Measurements from ENCODE around the gene RANBP10. TPM values are rescaled to one million over a fixed set of nuclear protein-coding genes. Genes with fewer than 3 reads are reported as not detected.

The RANBP10 gene
- total and polyA plus RNA-seq, 7 experiments from 2014 or later, result 9.3 to 26.6 (median 23.8) TPM

- intact Hi-C loops (cut with micrococcal nuclease), result no loop called here
- H3K36me3 ChIP-seq (ENCODE audit: control insufficient read depth in 2 of 3, insufficient read depth in 3 of 3, low read length in 3 of 3), result no peaks in the 10 kb centered on the region
- H3K4me3 ChIP-seq (ENCODE audit: low read length), result no peak overlapping the region
- peaks cover 18 to 45% (median 33%) of the 10 kb centered on the region in 7 donors for H3K4me1 Mint-ChIP-seq
- H3K4me3 Mint-ChIP-seq, result no peak overlapping the region
- DNase-seq (no peak), ATAC-seq (no peak)
- no peaks in the 10 kb centered on the region for H3K9me3 Mint-ChIP-seq
- H3K4me1 ChIP-seq (ENCODE audit: control insufficient read depth in 2 of 2, insufficient read depth in 2 of 2, low read length in 2 of 2), result peaks cover 14 to 15% of the 10 kb centered on the region in 2 donors
- no peak overlapping the region for H3K27ac Mint-ChIP-seq
- H3K27me3 Mint-ChIP-seq, result no peaks in the 10 kb centered on the region
- peaks cover 0 to 11% (median 0%) of the 10 kb centered on the region in 5 donors for H3K36me3 Mint-ChIP-seq
- ChIA-PET CTCF (no interaction called here), POLR2A (no interaction called here)
- no peaks in the 10 kb centered on the region for H3K9me3 ChIP-seq (ENCODE audit: control insufficient read depth in 2 of 3, low read length in 3 of 3)
- H3K27me3 ChIP-seq (ENCODE audit: control insufficient read depth in 2 of 2, insufficient read depth in 2 of 2, low read length in 2 of 2), result no peaks in the 10 kb centered on the region
- no peak overlapping the region for H3K27ac ChIP-seq (ENCODE audit: low read depth, low read length)
Measured at GRCh38 chr16:67707790-67708189, 98.6 kb downstream of the RANBP10 start.

- no peaks in the 10 kb centered on the region for H3K27me3 Mint-ChIP-seq
- Histone ChIP-seq H3K27me3 (ENCODE audit: control insufficient read depth in 2 of 2, insufficient read depth in 2 of 2, low read length in 2 of 2) (no peaks in the 10 kb centered on the region), H3K27ac (ENCODE audit: low read depth, low read length) (no peak overlapping the region), H3K4me3 (ENCODE audit: low read length) (no peak overlapping the region), H3K4me1 (ENCODE audit: control insufficient read depth in 2 of 2, insufficient read depth in 2 of 2, low read length in 2 of 2) (peaks cover 14 to 16% of the 10 kb centered on the region in 2 donors), H3K9me3 (ENCODE audit: control insufficient read depth in 2 of 3, low read length in 3 of 3) (no peaks in the 10 kb centered on the region), H3K36me3 (ENCODE audit: control insufficient read depth in 2 of 3, insufficient read depth in 3 of 3, low read length in 3 of 3) (no peaks in the 10 kb centered on the region)
- no peaks in the 10 kb centered on the region for H3K9me3 Mint-ChIP-seq
- ATAC-seq (no peak), DNase-seq (no peak)
- CTCF ChIA-PET, result no interaction called here
- H3K27ac Mint-ChIP-seq, result no peak overlapping the region
- POLR2A ChIA-PET, result no interaction called here
- H3K4me1 Mint-ChIP-seq, result peaks cover 19 to 45% (median 35%) of the 10 kb centered on the region in 7 donors
- H3K36me3 Mint-ChIP-seq, result peaks cover 0 to 11% (median 0%) of the 10 kb centered on the region in 5 donors
- intact Hi-C loops (cut with micrococcal nuclease), result no loop called here
- no peak overlapping the region for H3K4me3 Mint-ChIP-seq
Measured at GRCh38 chr16:67707210-67707609, 99.2 kb downstream of the RANBP10 start.

- no peaks in the 10 kb centered on the region for H3K27me3 ChIP-seq (ENCODE audit: control insufficient read depth in 2 of 2, insufficient read depth in 2 of 2, low read length in 2 of 2)
- ChIA-PET CTCF (no interaction called here), POLR2A (interaction anchor here (0.5 to 0.8 kb wide), 3 partner anchors 15 to 1558 kb away, joined by 3 to 4 read pairs (median 3); partner anchors contain the start of gene GFOD2)
- H3K27ac ChIP-seq (ENCODE audit: low read depth, low read length), result no peak overlapping the region
- peaks cover 14 to 16% of the 10 kb centered on the region in 2 donors for H3K4me1 ChIP-seq (ENCODE audit: control insufficient read depth in 2 of 2, insufficient read depth in 2 of 2, low read length in 2 of 2)
- H3K36me3 ChIP-seq (ENCODE audit: control insufficient read depth in 2 of 3, insufficient read depth in 3 of 3, low read length in 3 of 3), result no peaks in the 10 kb centered on the region
- H3K9me3 ChIP-seq (ENCODE audit: control insufficient read depth in 2 of 3, low read length in 3 of 3), result no peaks in the 10 kb centered on the region
- intact Hi-C loops (cut with micrococcal nuclease), result no loop called here
- no peak for ATAC-seq
- DNase-seq, result no peak
- H3K4me3 ChIP-seq (ENCODE audit: low read length), result no peak overlapping the region
- Mint-ChIP-seq H3K4me1 (peaks cover 15 to 34% (median 22%) of the 10 kb centered on the region in 7 donors), H3K4me3 (peak overlapping the region in 6 of 10 donors; percentile 8 to 61 (median 36)), H3K27me3 (no peaks in the 10 kb centered on the region), H3K27ac (peak overlapping the region; percentile 12 to 89 (median 79)), H3K36me3 (peaks cover 0 to 4% (median 0%) of the 10 kb centered on the region in 5 donors), H3K9me3 (no peaks in the 10 kb centered on the region)
Measured at GRCh38 chr16:67704110-67704509, 102.2 kb downstream of the RANBP10 start.

- ATAC-seq (peak; percentile 64), DNase-seq (peak in 6 of 9 donors; percentile 4 to 36 (median 24))
- peaks cover 15 to 33% (median 22%) of the 10 kb centered on the region in 7 donors for H3K4me1 Mint-ChIP-seq
- ChIA-PET CTCF (no interaction called here), POLR2A (interaction anchor here (0.8 kb wide), 1 partner anchor 16 kb away, joined by 3 read pairs; the partner anchor contains the start of gene GFOD2)
- no peak overlapping the region for H3K4me3 ChIP-seq (ENCODE audit: low read length)
- no peaks in the 10 kb centered on the region for H3K27me3 Mint-ChIP-seq
- intact Hi-C loops (cut with micrococcal nuclease), result no loop called here
- H3K4me3 Mint-ChIP-seq, result peak overlapping the region; percentile 11 to 67 (median 49)
- H3K36me3 ChIP-seq (ENCODE audit: control insufficient read depth in 2 of 3, insufficient read depth in 3 of 3, low read length in 3 of 3), result no peaks in the 10 kb centered on the region
- peaks cover 14 to 16% of the 10 kb centered on the region in 2 donors for H3K4me1 ChIP-seq (ENCODE audit: control insufficient read depth in 2 of 2, insufficient read depth in 2 of 2, low read length in 2 of 2)
- peak overlapping the region; percentile 10 for H3K27ac ChIP-seq (ENCODE audit: low read depth, low read length)
- peaks cover 0 to 6% (median 2%) of the 10 kb centered on the region in 5 donors for H3K36me3 Mint-ChIP-seq
- peaks cover 0 to 1% (median 0%) of the 10 kb centered on the region in 11 donors for H3K9me3 Mint-ChIP-seq
- H3K27me3 ChIP-seq (ENCODE audit: control insufficient read depth in 2 of 2, insufficient read depth in 2 of 2, low read length in 2 of 2), result no peaks in the 10 kb centered on the region
- peak overlapping the region; percentile 61 to 90 (median 80) for H3K27ac Mint-ChIP-seq
- H3K9me3 ChIP-seq (ENCODE audit: control insufficient read depth in 2 of 3, low read length in 3 of 3), result no peaks in the 10 kb centered on the region
Measured at GRCh38 chr16:67703626-67704025, 102.7 kb downstream of the RANBP10 start.

GRCh38 chr16:67702130-67702529 lies 104.2 kb downstream of the RANBP10 start:
- intact Hi-C loops (cut with micrococcal nuclease), result no loop called here
- H3K27me3 ChIP-seq (ENCODE audit: control insufficient read depth in 2 of 2, insufficient read depth in 2 of 2, low read length in 2 of 2), result no peaks in the 10 kb centered on the region
- H3K4me1 Mint-ChIP-seq, result peaks cover 15 to 30% (median 27%) of the 10 kb centered on the region in 7 donors
- H3K4me1 ChIP-seq (ENCODE audit: control insufficient read depth in 2 of 2, insufficient read depth in 2 of 2, low read length in 2 of 2), result peaks cover 14 to 16% of the 10 kb centered on the region in 2 donors
- ATAC-seq (no peak), DNase-seq (no peak)
- POLR2A ChIA-PET, result no interaction called here
- H3K4me3 ChIP-seq (ENCODE audit: low read length), result no peak overlapping the region
- peaks cover 0 to 3% (median 0%) of the 10 kb centered on the region in 3 experiments for H3K36me3 ChIP-seq (ENCODE audit: control insufficient read depth in 2 of 3, insufficient read depth in 3 of 3, low read length in 3 of 3)
- peaks cover 0 to 10% (median 3%) of the 10 kb centered on the region in 5 donors for H3K36me3 Mint-ChIP-seq
- no peaks in the 10 kb centered on the region for H3K9me3 ChIP-seq (ENCODE audit: control insufficient read depth in 2 of 3, low read length in 3 of 3)
- peaks cover 0 to 2% (median 0%) of the 10 kb centered on the region in 11 donors for H3K9me3 Mint-ChIP-seq
- peak overlapping the region in 1 of 9 donors; percentile 41 for H3K27ac Mint-ChIP-seq
- H3K27ac ChIP-seq (ENCODE audit: low read depth, low read length), result no peak overlapping the region
- CTCF ChIA-PET, result no interaction called here
- no peak overlapping the region for H3K4me3 Mint-ChIP-seq
- H3K27me3 Mint-ChIP-seq, result no peaks in the 10 kb centered on the region

GRCh38 chr16:67701420-67701819 lies 104.9 kb downstream of the RANBP10 start:
- ChIA-PET POLR2A (no interaction called here), CTCF (interaction anchor here (0.6 kb wide), 1 partner anchor 17 kb away, joined by 3 read pairs; no protein-coding TSS in a partner anchor)
- peak overlapping the region in 1 of 9 donors; percentile 56 for H3K27ac Mint-ChIP-seq

GRCh38 chr16:67699265-67699664 lies 107.1 kb downstream of the RANBP10 start:
- Mint-ChIP-seq H3K27ac (no peak overlapping the region), H3K36me3 (peaks cover 0 to 10% (median 3%) of the 10 kb centered on the region in 5 donors), H3K4me1 (peaks cover 9 to 21% (median 18%) of the 10 kb centered on the region in 7 donors), H3K27me3 (no peaks in the 10 kb centered on the region), H3K9me3 (peaks cover 0 to 2% (median 0%) of the 10 kb centered on the region in 11 donors), H3K4me3 (no peak overlapping the region)
- CTCF ChIA-PET, result no interaction called here
- ATAC-seq (no peak), DNase-seq (no peak)
- Histone ChIP-seq H3K4me1 (ENCODE audit: control insufficient read depth in 2 of 2, insufficient read depth in 2 of 2, low read length in 2 of 2) (peaks cover 14% of the 10 kb centered on the region in 2 donors), H3K36me3 (ENCODE audit: control insufficient read depth in 2 of 3, insufficient read depth in 3 of 3, low read length in 3 of 3) (peaks cover 0 to 3% (median 0%) of the 10 kb centered on the region in 3 experiments), H3K27ac (ENCODE audit: low read depth, low read length) (no peak overlapping the region), H3K4me3 (ENCODE audit: low read length) (no peak overlapping the region), H3K27me3 (ENCODE audit: control insufficient read depth in 2 of 2, insufficient read depth in 2 of 2, low read length in 2 of 2) (no peaks in the 10 kb centered on the region), H3K9me3 (ENCODE audit: control insufficient read depth in 2 of 3, low read length in 3 of 3) (no peaks in the 10 kb centered on the region)
- intact Hi-C loops (cut with micrococcal nuclease), result no loop called here
- POLR2A ChIA-PET, result no interaction called here

More at GRCh38 chr16:67701420-67701819, 104.9 kb downstream of the RANBP10 start:
- Histone ChIP-seq H3K4me1 (ENCODE audit: control insufficient read depth in 2 of 2, insufficient read depth in 2 of 2, low read length in 2 of 2) (peaks cover 14 to 16% of the 10 kb centered on the region in 2 donors), H3K9me3 (ENCODE audit: control insufficient read depth in 2 of 3, low read length in 3 of 3) (no peaks in the 10 kb centered on the region), H3K36me3 (ENCODE audit: control insufficient read depth in 2 of 3, insufficient read depth in 3 of 3, low read length in 3 of 3) (peaks cover 0 to 3% (median 0%) of the 10 kb centered on the region in 3 experiments), H3K27ac (ENCODE audit: low read depth, low read length) (no peak overlapping the region), H3K27me3 (ENCODE audit: control insufficient read depth in 2 of 2, insufficient read depth in 2 of 2, low read length in 2 of 2) (no peaks in the 10 kb centered on the region), H3K4me3 (ENCODE audit: low read length) (no peak overlapping the region)
- Mint-ChIP-seq H3K9me3 (peaks cover 0 to 2% (median 0%) of the 10 kb centered on the region in 11 donors), H3K27me3 (no peaks in the 10 kb centered on the region), H3K4me1 (peaks cover 15 to 29% (median 27%) of the 10 kb centered on the region in 7 donors), H3K36me3 (peaks cover 0 to 10% (median 3%) of the 10 kb centered on the region in 5 donors), H3K4me3 (no peak overlapping the region)
- intact Hi-C loops (cut with micrococcal nuclease), result no loop called here
- ATAC-seq (no peak), DNase-seq (no peak)

All from naive thymus-derived CD4-positive, alpha-beta T cell (primary cell).